ENCODE results near the gene SNRNP40. TPM values are rescaled to one million over a fixed set of nuclear protein-coding genes. Genes with fewer than 3 reads are reported as not detected.

SNRNP40 gene
- total RNA-seq, 2 experiments from 2014 or later: 101 to 106 TPM

- intact Hi-C loops (cut with micrococcal nuclease): no loop called here
- no peak overlapping the region for H3K4me3 Mint-ChIP-seq
- H3K36me3 Mint-ChIP-seq (ENCODE audit: low read depth): no peaks in the 10 kb centered on the region
- H3K27me3 Mint-ChIP-seq (ENCODE audit: low read depth): no peaks in the 10 kb centered on the region
- no peaks in the 10 kb centered on the region for H3K9me3 Mint-ChIP-seq
- H3K27ac Mint-ChIP-seq: no peak overlapping the region
- H3K4me1 Mint-ChIP-seq (ENCODE audit: low read depth): no peaks in the 10 kb centered on the region
- CTCF ChIA-PET: no interaction called here
- DNase-seq: no peak
Observed at GRCh38 chr1:31222176-31222575, 74.4 kb downstream of the SNRNP40 start.

GRCh38 chr1:31221072-31221471 is 75.5 kb downstream of the SNRNP40 start:
- no peak for DNase-seq
- no peak overlapping the region for H3K27ac Mint-ChIP-seq
- no peak overlapping the region for H3K4me3 Mint-ChIP-seq
- CTCF ChIA-PET: no interaction called here
- no peaks in the 10 kb centered on the region for H3K36me3 Mint-ChIP-seq (ENCODE audit: low read depth)
- no peaks in the 10 kb centered on the region for H3K27me3 Mint-ChIP-seq (ENCODE audit: low read depth)
- no peaks in the 10 kb centered on the region for H3K4me1 Mint-ChIP-seq (ENCODE audit: low read depth)
- no peaks in the 10 kb centered on the region for H3K9me3 Mint-ChIP-seq
- intact Hi-C loops (cut with micrococcal nuclease): no loop called here

GRCh38 chr1:31219489-31219888 is 77.1 kb downstream of the SNRNP40 start:
- CTCF ChIA-PET: interaction anchor here (0.5 kb wide), 1 partner anchor 96 kb away, joined by 3 read pairs; no protein-coding TSS in a partner anchor
- intact Hi-C loops (cut with micrococcal nuclease): no loop called here
- H3K4me1 Mint-ChIP-seq (ENCODE audit: low read depth): no peaks in the 10 kb centered on the region
- no peaks in the 10 kb centered on the region for H3K36me3 Mint-ChIP-seq (ENCODE audit: low read depth)
- H3K4me3 Mint-ChIP-seq: no peak overlapping the region
- no peaks in the 10 kb centered on the region for H3K27me3 Mint-ChIP-seq (ENCODE audit: low read depth)
- H3K9me3 Mint-ChIP-seq: no peaks in the 10 kb centered on the region
- no peak overlapping the region for H3K27ac Mint-ChIP-seq
- no peak for DNase-seq

- H3K9me3 Mint-ChIP-seq: no peaks in the 10 kb centered on the region
- no peaks in the 10 kb centered on the region for H3K36me3 Mint-ChIP-seq (ENCODE audit: low read depth)
- H3K27me3 Mint-ChIP-seq (ENCODE audit: low read depth): no peaks in the 10 kb centered on the region
- intact Hi-C loops (cut with micrococcal nuclease): no loop called here
- no peaks in the 10 kb centered on the region for H3K4me1 Mint-ChIP-seq (ENCODE audit: low read depth)
- no peak overlapping the region for H3K4me3 Mint-ChIP-seq
- CTCF ChIA-PET: no interaction called here
- H3K27ac Mint-ChIP-seq: no peak overlapping the region
- no peak for DNase-seq
Observed at GRCh38 chr1:31218705-31219104, 77.9 kb downstream of the SNRNP40 start.

GRCh38 chr1:31216016-31216415 is 80.6 kb downstream of the SNRNP40 start:
- Mint-ChIP-seq H3K27ac (no peak overlapping the region), H3K9me3 (peaks cover 3% of the 10 kb centered on the region), H3K4me1 (ENCODE audit: low read depth) (no peaks in the 10 kb centered on the region), H3K36me3 (ENCODE audit: low read depth) (no peaks in the 10 kb centered on the region), H3K27me3 (ENCODE audit: low read depth) (no peaks in the 10 kb centered on the region), H3K4me3 (no peak overlapping the region)
- CTCF ChIA-PET: no interaction called here
- DNase-seq: no peak
- intact Hi-C loops (cut with micrococcal nuclease): no loop called here

GRCh38 chr1:31215065-31215570 is 81.5 kb downstream of the SNRNP40 start:
- Mint-ChIP-seq H3K36me3 (ENCODE audit: low read depth) (no peaks in the 10 kb centered on the region), H3K27ac (no peak overlapping the region), H3K4me3 (no peak overlapping the region), H3K27me3 (ENCODE audit: low read depth) (no peaks in the 10 kb centered on the region), H3K4me1 (ENCODE audit: low read depth) (no peaks in the 10 kb centered on the region), H3K9me3 (peaks cover 7% of the 10 kb centered on the region)
- intact Hi-C loops (cut with micrococcal nuclease): no loop called here
- CTCF ChIA-PET: no interaction called here
- DNase-seq: no peak

- CTCF ChIA-PET: interaction anchor here (0.5 to 0.7 kb wide), 3 partner anchors 22 to 1841 kb away, joined by 3 to 5 read pairs (median 4); no protein-coding TSS in a partner anchor
- Mint-ChIP-seq H3K36me3 (ENCODE audit: low read depth) (no peaks in the 10 kb centered on the region), H3K4me3 (no peak overlapping the region), H3K4me1 (ENCODE audit: low read depth) (no peaks in the 10 kb centered on the region), H3K27me3 (ENCODE audit: low read depth) (no peaks in the 10 kb centered on the region), H3K9me3 (peaks cover 7% of the 10 kb centered on the region), H3K27ac (no peak overlapping the region)
- intact Hi-C loops (cut with micrococcal nuclease): no loop called here
- no peak for DNase-seq
Observed at GRCh38 chr1:31214316-31215064, 82.1 kb downstream of the SNRNP40 start.

Other genes with a start within 250 kb of the SNRNP40 start
- 10 to 100 TPM; 84.9 to 89.7 TPM for gene PUM1, start 231.1 kb downstream of the SNRNP40 start, total RNA-seq
- not detected for gene NKAIN1, start 56.9 kb downstream of the SNRNP40 start, total RNA-seq
- gene ZCCHC17, start 244 bp upstream of the SNRNP40 start, total RNA-seq: 10 to 100 TPM; 20.8 to 21.2 TPM
- gene FABP3, start 76.3 kb upstream of the SNRNP40 start, total RNA-seq: not detected
- under 1 TPM in 1 of 2 experiments, not detected in 1; 0.10 TPM for gene SERINC2, start 116.4 kb upstream of the SNRNP40 start, total RNA-seq

All from activated naive CD4-positive, alpha-beta T cell treated with anti-CD3 and anti-CD28 coated beads for 36 hours (primary cell).